BE2C (cell line): ENCODE data around the gene UNC5A.

Source experiments
- DNase-seq: peaks from one replicate; pipeline ENCODE4 v3.0.0-alpha.2; 2020
- H3K27me3 ChIP-seq: fragments of 250-450 bp; sonication (Bioruptor Pico); 2 replicates; pipeline ENCODE4 v1.5.1; 2020; ENCODE audit warnings: mild to moderate bottlenecking
- H3K36me3 ChIP-seq: fragments of 250-450 bp; sonication (Bioruptor Pico); 2 replicates; pipeline ENCODE4 v1.5.1; 2020; ENCODE audit warnings: mild to moderate bottlenecking
- H3K4me1 ChIP-seq: fragments of 250-450 bp; sonication (Bioruptor Pico); 2 replicates; pipeline ENCODE4 v1.5.1; 2020
- H3K4me3 ChIP-seq: 2 replicates; pipeline ENCODE4 v1.5.1; 2011; ENCODE audit warnings: low read depth, low read length
- H3K9me3 ChIP-seq: fragments of 250-450 bp; sonication (Bioruptor Pico); 2 replicates; pipeline ENCODE4 v1.5.1; 2020
- CTCF ChIP-seq: IDR thresholded peaks from 2 replicates; pipeline ENCODE4 v1.5.1; 2012; ENCODE audit warnings: mild to moderate bottlenecking, low read depth, low read length

Gene UNC5A

GRCh38 chr5:176851871-176852658 is 41.7 kb downstream of the UNC5A start:
- DNase-seq = no peak
- no peak for TF ChIP-seq CTCF
- Histone ChIP-seq H3K4me3 (no peak overlapping the region), H3K36me3 (no peaks in the 10 kb centered on the region), H3K4me1 (peaks cover 16% of the 10 kb centered on the region), H3K9me3 (no peaks in the 10 kb centered on the region), H3K27me3 (no peaks in the 10 kb centered on the region)

GRCh38 chr5:176853151-176853778 is 42.9 kb downstream of the UNC5A start:
- no peaks in the 10 kb centered on the region for H3K27me3 ChIP-seq

GRCh38 chr5:176854164-176854563 is 43.8 kb downstream of the UNC5A start:
- no peaks in the 10 kb centered on the region for H3K9me3 ChIP-seq
- no peak for DNase-seq
- H3K27me3 ChIP-seq = no peaks in the 10 kb centered on the region
- no peaks in the 10 kb centered on the region for H3K36me3 ChIP-seq
- no peak overlapping the region for H3K4me3 ChIP-seq
- peaks cover 16% of the 10 kb centered on the region for H3K4me1 ChIP-seq
- TF ChIP-seq CTCF = no peak

More at GRCh38 chr5:176853151-176853778, 42.9 kb downstream of the UNC5A start:
- TF ChIP-seq CTCF = no peak
- no peak for DNase-seq
- Histone ChIP-seq H3K4me1 (peaks cover 16% of the 10 kb centered on the region), H3K36me3 (no peaks in the 10 kb centered on the region), H3K9me3 (no peaks in the 10 kb centered on the region), H3K4me3 (no peak overlapping the region)

GRCh38 chr5:176855598-176855997 is 45.2 kb downstream of the UNC5A start:
- H3K27me3 ChIP-seq = no peaks in the 10 kb centered on the region
- H3K36me3 ChIP-seq = no peaks in the 10 kb centered on the region
- TF ChIP-seq CTCF = no peak
- peaks cover 16% of the 10 kb centered on the region for H3K4me1 ChIP-seq
- no peak overlapping the region for H3K4me3 ChIP-seq
- H3K9me3 ChIP-seq = no peaks in the 10 kb centered on the region
- DNase-seq = no peak

- DNase-seq = no peak
- no peak for TF ChIP-seq CTCF
- Histone ChIP-seq H3K36me3 (no peaks in the 10 kb centered on the region), H3K27me3 (no peaks in the 10 kb centered on the region), H3K4me3 (no peak overlapping the region), H3K4me1 (peaks cover 13% of the 10 kb centered on the region), H3K9me3 (no peaks in the 10 kb centered on the region)
These were observed 46.4 kb downstream of the UNC5A start for GRCh38 chr5:176856746-176857145.
